GM21367 (cell line): ENCODE results near the gene CLOCK.

Experiments
- ATAC-seq: cut with Tn5 transposase; IDR thresholded peaks from one replicate; pipeline ENCODE4 v1.9.1; 2021; ENCODE audit not compliant: unreplicated experiment

CLOCK gene

GRCh38 chr4:55540271-55540670 lies 6.4 kb downstream of the CLOCK start:
- no peak for ATAC-seq

- no peak for ATAC-seq
Measured at GRCh38 chr4:55539658-55540057, 7.1 kb downstream of the CLOCK start.

- ATAC-seq: no peak
Measured at GRCh38 chr4:55538531-55538930, 8.2 kb downstream of the CLOCK start.

GRCh38 chr4:55534306-55534705 lies 12.4 kb downstream of the CLOCK start:
- no peak for ATAC-seq

GRCh38 chr4:55530691-55531090 lies 16.0 kb downstream of the CLOCK start:
- ATAC-seq: no peak

GRCh38 chr4:55530167-55530566 lies 16.5 kb downstream of the CLOCK start:
- ATAC-seq: no peak

GRCh38 chr4:55528491-55528890 lies 18.2 kb downstream of the CLOCK start:
- no peak for ATAC-seq

- ATAC-seq: no peak
Measured at GRCh38 chr4:55524844-55525571, 21.7 kb downstream of the CLOCK start.

- no peak for ATAC-seq
Measured at GRCh38 chr4:55518442-55518841, 28.3 kb downstream of the CLOCK start.

GRCh38 chr4:55517526-55518229 lies 29.0 kb downstream of the CLOCK start:
- ATAC-seq: peak; percentile 59

- ATAC-seq: no peak
Measured at GRCh38 chr4:55512922-55513571, 33.7 kb downstream of the CLOCK start.

GRCh38 chr4:55512077-55512476 lies 34.6 kb downstream of the CLOCK start:
- no peak for ATAC-seq

- ATAC-seq: no peak
Measured at GRCh38 chr4:55510685-55511084, 36.0 kb downstream of the CLOCK start.

GRCh38 chr4:55509266-55509665 lies 37.4 kb downstream of the CLOCK start:
- ATAC-seq: no peak

- ATAC-seq: no peak
Measured at GRCh38 chr4:55507612-55508011, 39.1 kb downstream of the CLOCK start.

GRCh38 chr4:55503169-55503568 lies 43.5 kb downstream of the CLOCK start:
- no peak for ATAC-seq

- ATAC-seq: peak; percentile 80
Measured at GRCh38 chr4:55500072-55500471, 46.6 kb downstream of the CLOCK start.

GRCh38 chr4:55499495-55499894 lies 47.2 kb downstream of the CLOCK start:
- ATAC-seq: no peak

GRCh38 chr4:55498051-55498450 lies 48.7 kb downstream of the CLOCK start:
- no peak for ATAC-seq

- ATAC-seq: no peak
Measured at GRCh38 chr4:55491486-55491885, 55.2 kb downstream of the CLOCK start.

GRCh38 chr4:55488716-55489115 lies 58.0 kb downstream of the CLOCK start:
- ATAC-seq: no peak

GRCh38 chr4:55485821-55486220 lies 60.9 kb downstream of the CLOCK start:
- ATAC-seq: no peak
